Panc1 (cell line): ENCODE measurements around the gene STAT5A. TPM values are rescaled to one million over a fixed set of nuclear protein-coding genes. Genes with fewer than 3 reads are reported as not detected.

Source experiments
- ATAC-seq: fragments of 200-7000 bp; cut with Tn5 transposase; 2 replicates; pipeline ENCODE4 v1.9.1; 2020; ENCODE audit warnings: mild to moderate bottlenecking, moderate library complexity
- BruUV-seq: library from RNA; stranded (reverse); fragments of 400-500 nt; replicated peaks from 2 replicates; lab custom pipeline; 2021; lab: Mats Ljungman, UMichigan
- CTCF ChIA-PET: fragments of 300-600 bp; sonication (Branson Sonifier 250); formaldehyde crosslinking; loops from one replicate; lab custom pipeline; 2022; ENCODE audit warnings: antibody characterized with exemption; lab: Charles Lee
- POLR2A ChIA-PET: fragments of 300-600 bp; sonication (Branson Sonifier 250); formaldehyde crosslinking; loops from one replicate; lab custom pipeline; 2022; ENCODE audit warnings: antibody characterized with exemption; lab: Charles Lee
- DNase-seq: peaks from one replicate; pipeline ENCODE4 v3.0.0-alpha.2; 2010; ENCODE audit warnings: low read depth, low spot score
- H3K27ac ChIP-seq: 2 replicates; pipeline ENCODE4 v1.5.1; 2011; ENCODE audit warnings: mild to moderate bottlenecking, low read length, inconsistent platforms
- H3K27me3 ChIP-seq: fragments of 200-500 bp; sonication (Bioruptor generic); 2 replicates; pipeline ENCODE4 v1.6.0; 2014; ENCODE audit warnings: low read length, inconsistent platforms; ENCODE audit not compliant: control insufficient read depth, insufficient read depth
- H3K36me3 ChIP-seq: fragments of 200-500 bp; sonication (Bioruptor generic); 2 replicates; pipeline ENCODE4 v1.5.1; 2014; ENCODE audit warnings: inconsistent platforms, mild to moderate bottlenecking, low read length, moderate library complexity; ENCODE audit not compliant: control insufficient read depth, insufficient read depth
- H3K4me1 ChIP-seq: 2 replicates; pipeline ENCODE4 v1.5.1; 2011; ENCODE audit warnings: inconsistent platforms, mild to moderate bottlenecking, low read length, moderate library complexity; ENCODE audit not compliant: control insufficient read depth, insufficient read depth
- H3K4me3 ChIP-seq, 2 experiments: 2 replicates each; pipeline ENCODE4 v1.5.1; 2011 to 2012; ENCODE audit warnings: low read depth in 2 of 2, low read length in 2 of 2, mild to moderate bottlenecking in 2 of 2, inconsistent platforms in 1 of 2, moderate library complexity in 1 of 2
- H3K9me3 ChIP-seq: fragments of 200-500 bp; sonication (Bioruptor generic); 2 replicates; pipeline ENCODE4 v1.5.1; 2014; ENCODE audit warnings: low read depth, mild to moderate bottlenecking, inconsistent platforms, low read length, moderate library complexity; ENCODE audit not compliant: control insufficient read depth, insufficient read depth
- POLR2AphosphoS5 ChIP-seq: IDR thresholded peaks from 2 replicates; pipeline ENCODE4 v1.6.1; 2012; ENCODE audit warnings: mild to moderate bottlenecking, low read depth, low read length, moderate library complexity
- SIN3A ChIP-seq: IDR thresholded peaks from 2 replicates; pipeline ENCODE4 v1.6.1; 2012; ENCODE audit warnings: low read depth, mild to moderate bottlenecking, low read length, moderate library complexity, borderline replicate concordance; ENCODE audit not compliant: insufficient read depth
- TCF7L2 ChIP-seq: IDR thresholded peaks from 2 replicates; pipeline ENCODE4 v1.6.1; 2011; ENCODE audit warnings: mild to moderate bottlenecking, low read depth, low read length, inconsistent platforms
- in situ Hi-C: cut with HindIII; loops from 2 replicates; pipeline ENCODE4 v1.10.0; 2016; ENCODE audit warnings: low sequenced_read_pairs, low pct_unique_long_range_greater_than_20kb
- intact Hi-C: fragments of 100-400 bp; cut with micrococcal nuclease; formaldehyde crosslinking; loops from one replicate; pipeline ENCODE4 v1.10.0; 2022; ENCODE audit not compliant: unreplicated experiment
- total RNA-seq: library from RNA; stranded (reverse); gene quantifications from one replicate; pipeline ENCODE4 v1.2.1, GENCODE V29; 2021; ENCODE audit not compliant: unreplicated experiment
- TF ChIP-seq, protein P1 (sequence below), 2 experiments: IDR thresholded peaks; 2 replicates each; pipeline ENCODE4 v1.6.1; 2011 to 2012; ENCODE audit warnings: low read depth in 2 of 2, control low read depth in 1 of 2, low read length in 1 of 2, mild to moderate bottlenecking in 1 of 2, moderate library complexity in 1 of 2; ENCODE audit not compliant: insufficient read depth in 1 of 2
- TF ChIP-seq, protein P2 (sequence below): fragments of 450-650 bp; IDR thresholded peaks from 2 replicates; pipeline ENCODE4 v1.5.1; 2017; ENCODE audit warnings: mild to moderate bottlenecking

Gene STAT5A
- total RNA-seq, 1 experiment from 2014 or later, result 26.7 TPM

DNA sequence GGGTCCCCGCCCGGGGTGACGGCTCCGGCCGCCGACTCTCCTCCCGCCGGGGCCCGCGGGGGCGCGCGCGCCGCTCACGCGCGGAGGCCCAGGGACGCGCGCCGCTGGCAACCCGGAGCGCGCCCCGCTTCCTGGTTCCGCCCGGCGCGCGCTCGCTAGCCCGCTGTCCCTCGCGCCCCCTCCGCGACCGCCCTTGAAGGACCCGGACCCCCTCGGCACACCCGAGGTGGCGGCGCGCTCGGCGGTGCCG lies 12.0 kb upstream of the STAT5A start, which contains the start of gene STAT5B:
Gene STAT5B, minus strand, starts transcription at position 33 of the 250 bp plus-strand sequence. CDS start 44,264 bp downstream, outside the sequence.
- TF ChIP-seq SIN3A (no peak), TCF7L2 (no peak), POLR2AphosphoS5 (no peak)
- TF ChIP-seq, protein P1, sequence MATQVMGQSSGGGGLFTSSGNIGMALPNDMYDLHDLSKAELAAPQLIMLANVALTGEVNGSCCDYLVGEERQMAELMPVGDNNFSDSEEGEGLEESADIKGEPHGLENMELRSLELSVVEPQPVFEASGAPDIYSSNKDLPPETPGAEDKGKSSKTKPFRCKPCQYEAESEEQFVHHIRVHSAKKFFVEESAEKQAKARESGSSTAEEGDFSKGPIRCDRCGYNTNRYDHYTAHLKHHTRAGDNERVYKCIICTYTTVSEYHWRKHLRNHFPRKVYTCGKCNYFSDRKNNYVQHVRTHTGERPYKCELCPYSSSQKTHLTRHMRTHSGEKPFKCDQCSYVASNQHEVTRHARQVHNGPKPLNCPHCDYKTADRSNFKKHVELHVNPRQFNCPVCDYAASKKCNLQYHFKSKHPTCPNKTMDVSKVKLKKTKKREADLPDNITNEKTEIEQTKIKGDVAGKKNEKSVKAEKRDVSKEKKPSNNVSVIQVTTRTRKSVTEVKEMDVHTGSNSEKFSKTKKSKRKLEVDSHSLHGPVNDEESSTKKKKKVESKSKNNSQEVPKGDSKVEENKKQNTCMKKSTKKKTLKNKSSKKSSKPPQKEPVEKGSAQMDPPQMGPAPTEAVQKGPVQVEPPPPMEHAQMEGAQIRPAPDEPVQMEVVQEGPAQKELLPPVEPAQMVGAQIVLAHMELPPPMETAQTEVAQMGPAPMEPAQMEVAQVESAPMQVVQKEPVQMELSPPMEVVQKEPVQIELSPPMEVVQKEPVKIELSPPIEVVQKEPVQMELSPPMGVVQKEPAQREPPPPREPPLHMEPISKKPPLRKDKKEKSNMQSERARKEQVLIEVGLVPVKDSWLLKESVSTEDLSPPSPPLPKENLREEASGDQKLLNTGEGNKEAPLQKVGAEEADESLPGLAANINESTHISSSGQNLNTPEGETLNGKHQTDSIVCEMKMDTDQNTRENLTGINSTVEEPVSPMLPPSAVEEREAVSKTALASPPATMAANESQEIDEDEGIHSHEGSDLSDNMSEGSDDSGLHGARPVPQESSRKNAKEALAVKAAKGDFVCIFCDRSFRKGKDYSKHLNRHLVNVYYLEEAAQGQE (IDR thresholded peaks at IDR 0.05; ENCODE audit: insufficient read depth in 1 of 2, low read depth in 2 of 2, low read length in 1 of 2), result no peak
- TF ChIP-seq, protein P2, sequence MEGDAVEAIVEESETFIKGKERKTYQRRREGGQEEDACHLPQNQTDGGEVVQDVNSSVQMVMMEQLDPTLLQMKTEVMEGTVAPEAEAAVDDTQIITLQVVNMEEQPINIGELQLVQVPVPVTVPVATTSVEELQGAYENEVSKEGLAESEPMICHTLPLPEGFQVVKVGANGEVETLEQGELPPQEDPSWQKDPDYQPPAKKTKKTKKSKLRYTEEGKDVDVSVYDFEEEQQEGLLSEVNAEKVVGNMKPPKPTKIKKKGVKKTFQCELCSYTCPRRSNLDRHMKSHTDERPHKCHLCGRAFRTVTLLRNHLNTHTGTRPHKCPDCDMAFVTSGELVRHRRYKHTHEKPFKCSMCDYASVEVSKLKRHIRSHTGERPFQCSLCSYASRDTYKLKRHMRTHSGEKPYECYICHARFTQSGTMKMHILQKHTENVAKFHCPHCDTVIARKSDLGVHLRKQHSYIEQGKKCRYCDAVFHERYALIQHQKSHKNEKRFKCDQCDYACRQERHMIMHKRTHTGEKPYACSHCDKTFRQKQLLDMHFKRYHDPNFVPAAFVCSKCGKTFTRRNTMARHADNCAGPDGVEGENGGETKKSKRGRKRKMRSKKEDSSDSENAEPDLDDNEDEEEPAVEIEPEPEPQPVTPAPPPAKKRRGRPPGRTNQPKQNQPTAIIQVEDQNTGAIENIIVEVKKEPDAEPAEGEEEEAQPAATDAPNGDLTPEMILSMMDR, result no peak
- no peak for DNase-seq
- no TSS peak for BruUV-seq
- H3K27ac ChIP-seq, result peak within 1 kb of the TSS; percentile 94
- no peaks in the 10 kb centered on the region for H3K9me3 ChIP-seq
- ChIA-PET CTCF (no interaction called here), POLR2A (no interaction called here)
- H3K4me1 ChIP-seq, result peaks cover 25% of the 10 kb centered on the region
- H3K36me3 ChIP-seq, result no peaks in the 10 kb centered on the region; the same call in 1 of the 2 replicates
- H3K27me3 ChIP-seq, result no peaks in the 10 kb centered on the region
- peak; percentile 75 for ATAC-seq
- H3K4me3 ChIP-seq, result peak within 1 kb of the TSS; percentile 55 to 87
- in situ Hi-C loops (no loop called here), intact Hi-C loops (no loop called here)

DNA sequence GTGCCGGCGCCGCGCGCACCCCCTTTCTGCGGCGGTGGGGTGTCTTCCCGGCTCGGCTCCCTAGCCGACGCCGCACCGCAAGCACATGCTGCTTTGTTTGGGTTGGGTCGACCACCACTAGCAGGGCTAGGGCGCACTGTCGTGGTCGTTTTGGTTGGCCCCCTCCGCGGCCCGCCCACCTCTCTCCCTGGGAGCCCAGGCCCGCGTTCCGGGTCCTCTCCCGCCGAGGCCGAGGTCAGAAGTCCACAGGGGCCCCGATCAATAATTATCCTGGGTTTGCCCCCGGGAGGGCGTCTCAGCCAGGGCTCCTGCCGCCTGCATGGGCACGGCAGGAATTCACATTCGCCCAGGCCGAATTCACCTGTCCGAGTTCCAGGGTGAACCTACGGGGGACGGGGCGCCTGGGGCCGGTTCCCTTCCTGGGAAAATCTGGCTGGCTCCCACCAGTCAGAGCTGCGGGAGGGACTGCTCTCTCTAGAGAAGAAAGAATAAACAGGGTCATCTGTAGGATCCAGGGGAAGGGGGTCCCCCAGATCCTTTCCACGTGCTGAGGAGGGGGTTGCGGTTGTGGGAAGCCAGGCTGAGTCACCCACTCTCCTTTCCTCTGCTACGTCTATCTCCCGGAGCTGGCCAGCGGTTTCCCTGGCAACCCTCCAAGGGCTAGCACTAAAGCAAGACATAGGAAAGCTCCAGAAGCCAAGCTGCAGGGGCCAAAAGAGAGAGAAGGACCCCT lies 11.5 kb upstream of the STAT5A start:
- TF ChIP-seq SIN3A, result no peak
- TF ChIP-seq POLR2AphosphoS5, result no peak
- TF ChIP-seq, protein P1 (IDR thresholded peaks at IDR 0.05; ENCODE audit: insufficient read depth in 1 of 2, low read depth in 2 of 2, low read length in 1 of 2), result no peak
- TF ChIP-seq, protein P2, result no peak
- TF ChIP-seq TCF7L2, result no peak
- POLR2A ChIA-PET, result interaction anchor here (0.7 kb wide), 1 partner anchor 383 kb away, joined by 3 read pairs; no protein-coding TSS in a partner anchor
- Histone ChIP-seq H3K4me1 (peaks cover 25% of the 10 kb centered on the region), H3K36me3 (no peaks in the 10 kb centered on the region; the same call in 1 of the 2 replicates), H3K27ac (peak overlapping the region; percentile 90), H3K9me3 (no peaks in the 10 kb centered on the region), H3K27me3 (no peaks in the 10 kb centered on the region), H3K4me3 (peak overlapping the region; percentile 52 to 55)
- no TSS peak for BruUV-seq
- DNase-seq (no peak), ATAC-seq (peak; percentile 57)
- intact Hi-C loops, result no loop called here
- CTCF ChIA-PET, result interaction anchor here (0.9 kb wide), 1 partner anchor 55 kb away, joined by 18 read pairs; no protein-coding TSS in a partner anchor
- in situ Hi-C loops, result no loop called here
